Retinal pigment epithelial cell (primary cell): ENCODE measurements around the gene DCDC2C.

ENCODE experiments used
- DNase-seq: peaks from one replicate; pipeline ENCODE4 v3.0.0-alpha.2; 2010; ENCODE audit warnings: low read depth
- H3K4me3 ChIP-seq: 2 replicates; pipeline ENCODE4 v1.5.1; 2011; ENCODE audit warnings: mild to moderate bottlenecking, low read length, control low read depth, moderate library complexity
- CTCF ChIP-seq: conservative IDR thresholded peaks from 2 replicates; pipeline ENCODE4 v1.5.1; 2011; ENCODE audit warnings: low read depth, low read length, control low read depth, inconsistent platforms

DCDC2C gene

GRCh38 chr2:3666613-3666975 is 36.8 kb upstream of the DCDC2C start:
- H3K4me3 ChIP-seq: no peak overlapping the region
- TF ChIP-seq CTCF: no peak
- no peak for DNase-seq

GRCh38 chr2:3667151-3667631 is 36.2 kb upstream of the DCDC2C start:
- no peak for TF ChIP-seq CTCF
- H3K4me3 ChIP-seq: no peak overlapping the region
- no peak for DNase-seq

- no peak overlapping the region for H3K4me3 ChIP-seq
- no peak for TF ChIP-seq CTCF
- DNase-seq: no peak
Measured at GRCh38 chr2:3669656-3670055, 33.7 kb upstream of the DCDC2C start.

- no peak overlapping the region for H3K4me3 ChIP-seq
- no peak for TF ChIP-seq CTCF
- no peak for DNase-seq
Measured at GRCh38 chr2:3670376-3670775, 33.0 kb upstream of the DCDC2C start.

GRCh38 chr2:3670941-3671340 is 32.4 kb upstream of the DCDC2C start:
- no peak for DNase-seq
- no peak overlapping the region for H3K4me3 ChIP-seq
- TF ChIP-seq CTCF: no peak

GRCh38 chr2:3672861-3673678 is 30.3 kb upstream of the DCDC2C start:
- TF ChIP-seq CTCF: no peak
- H3K4me3 ChIP-seq: no peak overlapping the region
- no peak for DNase-seq

- H3K4me3 ChIP-seq: no peak overlapping the region
- TF ChIP-seq CTCF: no peak
- no peak for DNase-seq
Measured at GRCh38 chr2:3674066-3674845, 29.1 kb upstream of the DCDC2C start.
